Neural cell (in vitro differentiated cells): Measurements from ENCODE around the gene MAGI2.

Source experiments
- CTCF ChIP-seq: fragments of 450-650 bp; IDR thresholded peaks from 2 replicates; pipeline ENCODE4 v1.5.1; 2014; ENCODE audit warnings: antibody characterized with exemption, mild to moderate bottlenecking, moderate library complexity; ENCODE audit not compliant: poor library complexity, severe bottlenecking
- EP300 ChIP-seq: fragments of 450-650 bp; conservative IDR thresholded peaks from 2 replicates; pipeline ENCODE4 v1.6.1; 2014; ENCODE audit warnings: antibody characterized with exemption, mild to moderate bottlenecking, moderate library complexity; ENCODE audit not compliant: poor library complexity, severe bottlenecking
- EZH2 ChIP-seq: fragments of 200-600, 300-800 bp; shearing (Covaris generic), sonication (generic); IDR thresholded peaks from 2 replicates; pipeline ENCODE4 v1.6.1; 2014; ENCODE audit warnings: antibody characterized with exemption, low read length, borderline replicate concordance, mild to moderate bottlenecking; ENCODE audit not compliant: insufficient read depth, poor library complexity, severe bottlenecking
- POLR2AphosphoS5 ChIP-seq: IDR thresholded peaks from 2 replicates; pipeline ENCODE4 v1.6.1; 2012
- RAD21 ChIP-seq: fragments of 450-650 bp; conservative IDR thresholded peaks from 2 replicates; pipeline ENCODE4 v1.6.1; 2014; ENCODE audit warnings: antibody characterized with exemption, mild to moderate bottlenecking, moderate library complexity
- TAF1 ChIP-seq: IDR thresholded peaks from 2 replicates; pipeline ENCODE4 v1.6.1; 2012; ENCODE audit warnings: low read depth
- TF ChIP-seq, protein P1 (sequence below): IDR thresholded peaks from 2 replicates; pipeline ENCODE4 v1.6.1; 2012; ENCODE audit warnings: borderline replicate concordance

- TF ChIP-seq EZH2 (no peak), POLR2AphosphoS5 (no peak), CTCF (no peak), TAF1 (no peak), RAD21 (no peak), EP300 (no peak)
- TF ChIP-seq, protein P1, sequence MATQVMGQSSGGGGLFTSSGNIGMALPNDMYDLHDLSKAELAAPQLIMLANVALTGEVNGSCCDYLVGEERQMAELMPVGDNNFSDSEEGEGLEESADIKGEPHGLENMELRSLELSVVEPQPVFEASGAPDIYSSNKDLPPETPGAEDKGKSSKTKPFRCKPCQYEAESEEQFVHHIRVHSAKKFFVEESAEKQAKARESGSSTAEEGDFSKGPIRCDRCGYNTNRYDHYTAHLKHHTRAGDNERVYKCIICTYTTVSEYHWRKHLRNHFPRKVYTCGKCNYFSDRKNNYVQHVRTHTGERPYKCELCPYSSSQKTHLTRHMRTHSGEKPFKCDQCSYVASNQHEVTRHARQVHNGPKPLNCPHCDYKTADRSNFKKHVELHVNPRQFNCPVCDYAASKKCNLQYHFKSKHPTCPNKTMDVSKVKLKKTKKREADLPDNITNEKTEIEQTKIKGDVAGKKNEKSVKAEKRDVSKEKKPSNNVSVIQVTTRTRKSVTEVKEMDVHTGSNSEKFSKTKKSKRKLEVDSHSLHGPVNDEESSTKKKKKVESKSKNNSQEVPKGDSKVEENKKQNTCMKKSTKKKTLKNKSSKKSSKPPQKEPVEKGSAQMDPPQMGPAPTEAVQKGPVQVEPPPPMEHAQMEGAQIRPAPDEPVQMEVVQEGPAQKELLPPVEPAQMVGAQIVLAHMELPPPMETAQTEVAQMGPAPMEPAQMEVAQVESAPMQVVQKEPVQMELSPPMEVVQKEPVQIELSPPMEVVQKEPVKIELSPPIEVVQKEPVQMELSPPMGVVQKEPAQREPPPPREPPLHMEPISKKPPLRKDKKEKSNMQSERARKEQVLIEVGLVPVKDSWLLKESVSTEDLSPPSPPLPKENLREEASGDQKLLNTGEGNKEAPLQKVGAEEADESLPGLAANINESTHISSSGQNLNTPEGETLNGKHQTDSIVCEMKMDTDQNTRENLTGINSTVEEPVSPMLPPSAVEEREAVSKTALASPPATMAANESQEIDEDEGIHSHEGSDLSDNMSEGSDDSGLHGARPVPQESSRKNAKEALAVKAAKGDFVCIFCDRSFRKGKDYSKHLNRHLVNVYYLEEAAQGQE, result no peak
These were observed 1457.8 kb downstream of the MAGI2 start for GRCh38 chr7:77995717-77996116.
